Natural killer cell (primary cell): ENCODE data around the gene TPST1. TPM values are rescaled to one million over a fixed set of nuclear protein-coding genes. Genes with fewer than 3 reads are reported as not detected.
"Not testable (repeated sequence)": the region's sequence is repeated elsewhere in the genome, so short reads cannot be mapped to it uniquely, and the experiment has no call there.

Source experiments
- ATAC-seq, 3 donors: fragments of 150-1000 bp in 2 of 3; fragments of 200-7000 bp in 1 of 3; cut with Tn5 transposase; 1 replicate in 1 of 3; 2 replicates in 2 of 3; pipeline ENCODE4 v1.10.0; 2021; ENCODE audit warnings: mild to moderate bottlenecking in 2 of 3, moderate library complexity in 2 of 3
- DNase-seq, 2 donors: peaks; one replicate each; pipeline versions ENCODE4 v3.0.0 to v3.0.0-alpha.2; 2013 to 2021; ENCODE audit warnings: mixed read lengths in 1 of 2
- H3K27ac ChIP-seq: one replicate; pipeline ENCODE4 v1.5.1; 2013; ENCODE audit warnings: mild to moderate bottlenecking, low read length
- H3K27me3 ChIP-seq: one replicate; pipeline ENCODE4 v1.6.1; 2013; ENCODE audit warnings: low read length; ENCODE audit not compliant: control insufficient read depth, insufficient read depth
- H3K36me3 ChIP-seq: one replicate; pipeline ENCODE4 v1.6.1; 2013; ENCODE audit warnings: low read length; ENCODE audit not compliant: control insufficient read depth, insufficient read depth
- H3K4me1 ChIP-seq: one replicate; pipeline ENCODE4 v1.6.1; 2013; ENCODE audit warnings: low read length; ENCODE audit not compliant: control insufficient read depth, insufficient read depth
- H3K4me3 ChIP-seq: one replicate; pipeline ENCODE4 v1.5.1; 2013; ENCODE audit warnings: low read length
- H3K9me3 ChIP-seq: one replicate; pipeline ENCODE4 v1.6.1; 2013; ENCODE audit warnings: low read length; ENCODE audit not compliant: control insufficient read depth, insufficient read depth
- H3K27ac Mint-ChIP-seq, 2 donors: one replicate each; pipeline ENCODE4 v1.8.0; 2022; ENCODE audit warnings: mild to moderate bottlenecking in 2 of 2, mixed read lengths in 2 of 2, moderate library complexity in 1 of 2
- H3K27me3 Mint-ChIP-seq, 2 donors: one replicate each; pipeline ENCODE4 v1.8.0; 2022; ENCODE audit warnings: low read depth in 2 of 2, mixed read lengths in 2 of 2
- H3K36me3 Mint-ChIP-seq: one replicate; pipeline ENCODE4 v1.8.0; 2022; ENCODE audit warnings: mixed read lengths
- H3K4me1 Mint-ChIP-seq, 2 donors: one replicate each; pipeline ENCODE4 v1.8.0; 2022; ENCODE audit warnings: mixed read lengths in 2 of 2
- H3K4me3 Mint-ChIP-seq: one replicate; pipeline ENCODE4 v1.8.0; 2022; ENCODE audit warnings: mild to moderate bottlenecking, moderate library complexity, mixed read lengths
- H3K9me3 Mint-ChIP-seq, 2 donors: one replicate each; pipeline ENCODE4 v1.8.0; 2022; ENCODE audit warnings: mixed read lengths in 2 of 2
- CTCF ChIP-seq: fragments of 200-600 bp; IDR thresholded peaks from one replicate; pipeline ENCODE4 v1.8.0; 2022; ENCODE audit warnings: antibody characterized with exemption
- WGBS: methylation state at CpG from one replicate; pipeline ENCODE4 v1.1.7; 2013; ENCODE audit warnings: missing lambda C conversion rate; ENCODE audit not compliant: insufficient coverage; 5-methylcytosine and 5-hydroxymethylcytosine counted together
- intact Hi-C: fragments of 100-400 bp; cut with micrococcal nuclease; formaldehyde crosslinking; loops from one replicate; pipeline ENCODE4 v1.14.2; 2022
- total RNA-seq, 4 donors: library from RNA; stranded (reverse); fragments of 120-200 nt in 1 of 4; gene quantifications; one replicate each; pipeline versions ENCODE4 v1.2.3 to v1.2.4, GENCODE V29; 2013 to 2022

Gene TPST1
- total RNA-seq, 3 donors from 2014 or later (not counting 1 experiment from before 2014, with no cell fraction given): 10.4 to 17.3 (median 14.3) TPM

- intact Hi-C loops: no loop called here
- DNase-seq: no peak
- Histone ChIP-seq H3K27ac (no peak overlapping the region), H3K9me3 (no peaks in the 10 kb centered on the region), H3K4me3 (no peak overlapping the region), H3K27me3 (no peaks in the 10 kb centered on the region), H3K36me3 (no peaks in the 10 kb centered on the region), H3K4me1 (no peaks in the 10 kb centered on the region)
- Mint-ChIP-seq H3K4me1 (no peaks in the 10 kb centered on the region), H3K9me3 (no peaks in the 10 kb centered on the region), H3K36me3 (no peaks in the 10 kb centered on the region), H3K27me3 (no peaks in the 10 kb centered on the region), H3K4me3 (no peak overlapping the region), H3K27ac (no peak overlapping the region)
- WGBS: 84% methylated on average over 15 of the region's 16 CpGs
- TF ChIP-seq CTCF: no peak
- ATAC-seq: no peak
Measured at GRCh38 chr7:66170309-66171231, 34.6 kb upstream of the TPST1 start.

- whole genome bisulfite sequencing: 79% methylated on average over 7 of the region's 9 CpGs
- H3K27ac Mint-ChIP-seq, H3K4me3 ChIP-seq, H3K36me3 ChIP-seq, ATAC-seq, H3K9me3 Mint-ChIP-seq, H3K4me1 ChIP-seq, H3K36me3 Mint-ChIP-seq, H3K27me3 ChIP-seq, H3K4me3 Mint-ChIP-seq, H3K4me1 Mint-ChIP-seq, H3K27me3 Mint-ChIP-seq, H3K9me3 ChIP-seq, H3K27ac ChIP-seq, DNase-seq, intact Hi-C loops: not testable (repeated sequence)
Measured at GRCh38 chr7:66172536-66173401, 32.4 kb upstream of the TPST1 start.

- Mint-ChIP-seq H3K4me1 (no peaks in the 10 kb centered on the region), H3K27ac (no peak overlapping the region), H3K4me3 (no peak overlapping the region), H3K27me3 (no peaks in the 10 kb centered on the region), H3K9me3 (no peaks in the 10 kb centered on the region), H3K36me3 (no peaks in the 10 kb centered on the region)
- ATAC-seq: no peak
- no peak overlapping the region for H3K27ac ChIP-seq
- DNase-seq: no peak
- intact Hi-C loops: no loop called here
- H3K4me1 ChIP-seq: no peaks in the 10 kb centered on the region
- WGBS: 95% methylated on average over 4 of the region's 5 CpGs
- H3K4me3 ChIP-seq: no peak overlapping the region
- H3K36me3 ChIP-seq: no peaks in the 10 kb centered on the region
- H3K27me3 ChIP-seq: no peaks in the 10 kb centered on the region
- no peak for TF ChIP-seq CTCF
- H3K9me3 ChIP-seq: no peaks in the 10 kb centered on the region
Measured at GRCh38 chr7:66173856-66174255, 31.3 kb upstream of the TPST1 start.

- H3K36me3 ChIP-seq, H3K4me1 Mint-ChIP-seq, H3K36me3 Mint-ChIP-seq, H3K27me3 ChIP-seq, intact Hi-C loops, H3K9me3 ChIP-seq, H3K27ac ChIP-seq, H3K4me3 Mint-ChIP-seq, H3K4me3 ChIP-seq, H3K27me3 Mint-ChIP-seq, H3K27ac Mint-ChIP-seq, ATAC-seq, H3K4me1 ChIP-seq, DNase-seq, H3K9me3 Mint-ChIP-seq: not testable (repeated sequence)
- WGBS: 91% methylated on average over 8 of the region's 8 CpGs
Measured at GRCh38 chr7:66175006-66175405, 30.1 kb upstream of the TPST1 start.
